Ishikawa (cell line): ENCODE results near the gene DOCK6.

Experiments
- CREB1 ChIP-seq: IDR thresholded peaks from 2 replicates; pipeline ENCODE4 v1.6.1; 2012; ENCODE audit warnings: low read depth
- EP300 ChIP-seq: IDR thresholded peaks from 2 replicates; pipeline ENCODE4 v1.6.1; 2012; ENCODE audit warnings: borderline replicate concordance
- RAD21 ChIP-seq: IDR thresholded peaks from 2 replicates; pipeline ENCODE4 v1.6.1; 2012; ENCODE audit warnings: low read depth
- TAF1 ChIP-seq: IDR thresholded peaks from 2 replicates; pipeline ENCODE4 v1.6.1; 2012; ENCODE audit warnings: low read depth, mild to moderate bottlenecking
- TEAD4 ChIP-seq: IDR thresholded peaks from 2 replicates; pipeline ENCODE4 v1.6.1; 2012
- YY1 ChIP-seq: IDR thresholded peaks from 2 replicates; pipeline ENCODE4 v1.6.1; 2012; ENCODE audit warnings: low read depth
- TF ChIP-seq, protein P1 (sequence below): IDR thresholded peaks from 2 replicates; pipeline ENCODE4 v1.6.1; 2012
- TF ChIP-seq, protein P2 (sequence below): IDR thresholded peaks from 2 replicates; pipeline ENCODE4 v1.6.1; 2012
- TF ChIP-seq, protein P3 (sequence below): IDR thresholded peaks from 2 replicates; pipeline ENCODE4 v1.6.1; 2012; ENCODE audit warnings: low read depth, mild to moderate bottlenecking

DNA sequence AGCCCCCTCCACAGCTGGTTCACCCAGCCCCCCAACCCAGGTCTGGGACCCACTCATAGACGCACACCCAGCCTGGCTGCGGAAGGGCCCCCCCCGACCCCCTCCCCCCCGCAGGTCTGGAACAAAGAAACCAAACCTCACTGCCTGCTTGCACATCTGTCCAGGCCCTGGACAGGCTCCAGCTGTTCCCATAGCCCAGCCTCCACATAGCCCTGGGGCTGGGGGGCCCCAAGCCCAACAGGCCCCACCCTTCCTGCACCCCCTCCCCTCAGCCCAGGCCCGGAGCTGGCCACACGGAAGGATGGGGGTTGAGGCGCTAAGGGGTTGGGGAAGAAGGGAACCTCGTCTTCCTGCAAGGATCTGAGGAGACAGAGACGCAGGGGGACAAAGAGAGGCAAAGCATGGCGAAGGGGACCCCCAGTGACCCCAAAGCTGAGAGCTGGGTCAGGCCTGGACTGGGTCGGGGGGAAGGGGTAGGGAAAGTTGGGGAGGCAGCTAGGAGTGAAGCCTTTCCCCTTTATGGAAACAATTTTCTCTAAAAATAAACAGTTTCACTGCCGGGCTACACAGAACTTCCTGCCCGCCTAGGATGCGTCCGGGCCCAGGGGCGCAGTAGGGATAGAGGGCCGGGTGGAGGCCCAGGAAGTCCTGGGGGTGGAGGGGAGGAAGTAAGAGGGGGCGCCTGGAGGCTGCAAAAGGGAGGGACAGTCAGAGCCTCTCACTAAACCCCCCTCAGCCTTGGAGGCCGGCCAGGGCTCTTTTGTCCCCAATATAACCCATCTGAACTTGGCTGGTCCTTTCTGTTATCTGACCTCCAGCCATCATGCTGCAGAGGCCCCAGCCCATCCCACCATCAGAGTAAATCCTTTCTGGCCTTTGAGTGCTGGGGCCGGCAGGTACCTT, 67.4 kb downstream of the DOCK6 start:
- TF ChIP-seq RAD21 (no peak), EP300 (no peak), TAF1 (no peak), TEAD4 (no peak), YY1 (no peak), CREB1 (no peak)
- TF ChIP-seq, protein P1, sequence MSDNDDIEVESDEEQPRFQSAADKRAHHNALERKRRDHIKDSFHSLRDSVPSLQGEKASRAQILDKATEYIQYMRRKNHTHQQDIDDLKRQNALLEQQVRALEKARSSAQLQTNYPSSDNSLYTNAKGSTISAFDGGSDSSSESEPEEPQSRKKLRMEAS, result no peak
- TF ChIP-seq, protein P2, sequence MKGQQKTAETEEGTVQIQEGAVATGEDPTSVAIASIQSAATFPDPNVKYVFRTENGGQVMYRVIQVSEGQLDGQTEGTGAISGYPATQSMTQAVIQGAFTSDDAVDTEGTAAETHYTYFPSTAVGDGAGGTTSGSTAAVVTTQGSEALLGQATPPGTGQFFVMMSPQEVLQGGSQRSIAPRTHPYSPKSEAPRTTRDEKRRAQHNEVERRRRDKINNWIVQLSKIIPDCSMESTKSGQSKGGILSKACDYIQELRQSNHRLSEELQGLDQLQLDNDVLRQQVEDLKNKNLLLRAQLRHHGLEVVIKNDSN, result no peak
- TF ChIP-seq, protein P3, sequence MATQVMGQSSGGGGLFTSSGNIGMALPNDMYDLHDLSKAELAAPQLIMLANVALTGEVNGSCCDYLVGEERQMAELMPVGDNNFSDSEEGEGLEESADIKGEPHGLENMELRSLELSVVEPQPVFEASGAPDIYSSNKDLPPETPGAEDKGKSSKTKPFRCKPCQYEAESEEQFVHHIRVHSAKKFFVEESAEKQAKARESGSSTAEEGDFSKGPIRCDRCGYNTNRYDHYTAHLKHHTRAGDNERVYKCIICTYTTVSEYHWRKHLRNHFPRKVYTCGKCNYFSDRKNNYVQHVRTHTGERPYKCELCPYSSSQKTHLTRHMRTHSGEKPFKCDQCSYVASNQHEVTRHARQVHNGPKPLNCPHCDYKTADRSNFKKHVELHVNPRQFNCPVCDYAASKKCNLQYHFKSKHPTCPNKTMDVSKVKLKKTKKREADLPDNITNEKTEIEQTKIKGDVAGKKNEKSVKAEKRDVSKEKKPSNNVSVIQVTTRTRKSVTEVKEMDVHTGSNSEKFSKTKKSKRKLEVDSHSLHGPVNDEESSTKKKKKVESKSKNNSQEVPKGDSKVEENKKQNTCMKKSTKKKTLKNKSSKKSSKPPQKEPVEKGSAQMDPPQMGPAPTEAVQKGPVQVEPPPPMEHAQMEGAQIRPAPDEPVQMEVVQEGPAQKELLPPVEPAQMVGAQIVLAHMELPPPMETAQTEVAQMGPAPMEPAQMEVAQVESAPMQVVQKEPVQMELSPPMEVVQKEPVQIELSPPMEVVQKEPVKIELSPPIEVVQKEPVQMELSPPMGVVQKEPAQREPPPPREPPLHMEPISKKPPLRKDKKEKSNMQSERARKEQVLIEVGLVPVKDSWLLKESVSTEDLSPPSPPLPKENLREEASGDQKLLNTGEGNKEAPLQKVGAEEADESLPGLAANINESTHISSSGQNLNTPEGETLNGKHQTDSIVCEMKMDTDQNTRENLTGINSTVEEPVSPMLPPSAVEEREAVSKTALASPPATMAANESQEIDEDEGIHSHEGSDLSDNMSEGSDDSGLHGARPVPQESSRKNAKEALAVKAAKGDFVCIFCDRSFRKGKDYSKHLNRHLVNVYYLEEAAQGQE, result no peak
